Ishikawa (cell line): ENCODE data around the gene DPYD.

Experiments
- CEBPB ChIP-seq: IDR thresholded peaks from 2 replicates; pipeline ENCODE4 v1.6.1; 2012
- EP300 ChIP-seq: IDR thresholded peaks from 2 replicates; pipeline ENCODE4 v1.6.1; 2012; ENCODE audit warnings: borderline replicate concordance
- NFIC ChIP-seq: IDR thresholded peaks from 2 replicates; pipeline ENCODE4 v1.6.1; 2012
- TAF1 ChIP-seq: IDR thresholded peaks from 2 replicates; pipeline ENCODE4 v1.6.1; 2012; ENCODE audit warnings: low read depth, mild to moderate bottlenecking
- TCF12 ChIP-seq: IDR thresholded peaks from 2 replicates; pipeline ENCODE4 v1.6.1; 2012; ENCODE audit warnings: low read depth
- ZBTB7A ChIP-seq: IDR thresholded peaks from 2 replicates; pipeline ENCODE4 v1.6.1; 2012; ENCODE audit warnings: low read depth
- TF ChIP-seq, protein P1 (sequence below): IDR thresholded peaks from 2 replicates; pipeline ENCODE4 v1.6.1; 2012
- TF ChIP-seq, protein P2 (sequence below): IDR thresholded peaks from 2 replicates; pipeline ENCODE4 v1.6.1; 2012; ENCODE audit warnings: low read depth, mild to moderate bottlenecking

DNA sequence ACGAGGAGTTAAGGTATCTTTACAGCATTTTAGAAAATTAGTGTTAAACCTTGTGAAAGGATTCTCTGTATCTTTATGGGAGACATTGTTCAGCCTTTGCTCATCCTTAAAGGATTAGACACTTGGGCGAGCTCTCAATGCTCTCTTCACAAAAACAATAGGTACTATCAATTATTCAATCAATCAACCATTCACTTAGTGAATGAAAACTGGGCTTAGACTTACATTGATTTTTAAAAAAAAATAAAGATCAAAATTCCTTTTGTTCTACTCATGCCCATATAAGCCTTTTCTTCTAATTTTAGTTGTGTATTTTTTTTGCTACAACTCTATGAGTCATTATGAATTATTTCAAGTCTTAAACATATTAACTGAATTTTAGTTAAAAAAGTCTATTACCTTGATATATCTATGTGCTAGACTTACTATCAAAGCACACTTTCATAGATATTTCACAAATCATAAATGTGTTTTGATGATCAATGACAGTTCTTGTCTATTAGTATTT is 181.2 kb downstream of the DPYD start:
- TF ChIP-seq, protein P1, sequence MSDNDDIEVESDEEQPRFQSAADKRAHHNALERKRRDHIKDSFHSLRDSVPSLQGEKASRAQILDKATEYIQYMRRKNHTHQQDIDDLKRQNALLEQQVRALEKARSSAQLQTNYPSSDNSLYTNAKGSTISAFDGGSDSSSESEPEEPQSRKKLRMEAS = no peak
- TF ChIP-seq TCF12 (no peak), CEBPB (no peak), NFIC (no peak), TAF1 (no peak), ZBTB7A (no peak), EP300 (no peak)
- TF ChIP-seq, protein P2, sequence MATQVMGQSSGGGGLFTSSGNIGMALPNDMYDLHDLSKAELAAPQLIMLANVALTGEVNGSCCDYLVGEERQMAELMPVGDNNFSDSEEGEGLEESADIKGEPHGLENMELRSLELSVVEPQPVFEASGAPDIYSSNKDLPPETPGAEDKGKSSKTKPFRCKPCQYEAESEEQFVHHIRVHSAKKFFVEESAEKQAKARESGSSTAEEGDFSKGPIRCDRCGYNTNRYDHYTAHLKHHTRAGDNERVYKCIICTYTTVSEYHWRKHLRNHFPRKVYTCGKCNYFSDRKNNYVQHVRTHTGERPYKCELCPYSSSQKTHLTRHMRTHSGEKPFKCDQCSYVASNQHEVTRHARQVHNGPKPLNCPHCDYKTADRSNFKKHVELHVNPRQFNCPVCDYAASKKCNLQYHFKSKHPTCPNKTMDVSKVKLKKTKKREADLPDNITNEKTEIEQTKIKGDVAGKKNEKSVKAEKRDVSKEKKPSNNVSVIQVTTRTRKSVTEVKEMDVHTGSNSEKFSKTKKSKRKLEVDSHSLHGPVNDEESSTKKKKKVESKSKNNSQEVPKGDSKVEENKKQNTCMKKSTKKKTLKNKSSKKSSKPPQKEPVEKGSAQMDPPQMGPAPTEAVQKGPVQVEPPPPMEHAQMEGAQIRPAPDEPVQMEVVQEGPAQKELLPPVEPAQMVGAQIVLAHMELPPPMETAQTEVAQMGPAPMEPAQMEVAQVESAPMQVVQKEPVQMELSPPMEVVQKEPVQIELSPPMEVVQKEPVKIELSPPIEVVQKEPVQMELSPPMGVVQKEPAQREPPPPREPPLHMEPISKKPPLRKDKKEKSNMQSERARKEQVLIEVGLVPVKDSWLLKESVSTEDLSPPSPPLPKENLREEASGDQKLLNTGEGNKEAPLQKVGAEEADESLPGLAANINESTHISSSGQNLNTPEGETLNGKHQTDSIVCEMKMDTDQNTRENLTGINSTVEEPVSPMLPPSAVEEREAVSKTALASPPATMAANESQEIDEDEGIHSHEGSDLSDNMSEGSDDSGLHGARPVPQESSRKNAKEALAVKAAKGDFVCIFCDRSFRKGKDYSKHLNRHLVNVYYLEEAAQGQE = no peak
